HG03442 (cell line): Measurements from ENCODE around the gene SLX4IP.

ENCODE experiments used
- ATAC-seq: cut with Tn5 transposase; IDR thresholded peaks from one replicate; pipeline ENCODE4 v1.9.1; 2021; ENCODE audit warnings: mild to moderate bottlenecking, moderate library complexity; ENCODE audit not compliant: unreplicated experiment

SLX4IP gene

GRCh38 chr20:10625641-10626040 lies 190.5 kb downstream of the SLX4IP start:
- no peak for ATAC-seq

- ATAC-seq, result no peak
Observed at GRCh38 chr20:10626896-10627295, 191.8 kb downstream of the SLX4IP start.

GRCh38 chr20:10629946-10630650 lies 195.0 kb downstream of the SLX4IP start:
- no peak for ATAC-seq

- no peak for ATAC-seq
Observed at GRCh38 chr20:10631126-10631525, 196.0 kb downstream of the SLX4IP start.

GRCh38 chr20:10632721-10633509 lies 197.8 kb downstream of the SLX4IP start:
- no peak for ATAC-seq

GRCh38 chr20:10633718-10634117 lies 198.6 kb downstream of the SLX4IP start:
- no peak for ATAC-seq

- no peak for ATAC-seq
Observed at GRCh38 chr20:10634211-10634610, 199.1 kb downstream of the SLX4IP start.

GRCh38 chr20:10634683-10635411 lies 199.7 kb downstream of the SLX4IP start:
- ATAC-seq, result no peak

- no peak for ATAC-seq
Observed at GRCh38 chr20:10635476-10636208, 200.5 kb downstream of the SLX4IP start.

GRCh38 chr20:10636326-10636818 lies 201.3 kb downstream of the SLX4IP start:
- ATAC-seq, result no peak

- no peak for ATAC-seq
Observed at GRCh38 chr20:10637031-10637559, 202.0 kb downstream of the SLX4IP start.

GRCh38 chr20:10637563-10637962 lies 202.5 kb downstream of the SLX4IP start:
- no peak for ATAC-seq

GRCh38 chr20:10639077-10639736 lies 204.1 kb downstream of the SLX4IP start:
- ATAC-seq, result no peak

- no peak for ATAC-seq
Observed at GRCh38 chr20:10639737-10640556, 204.8 kb downstream of the SLX4IP start.

GRCh38 chr20:10640897-10641296 lies 205.8 kb downstream of the SLX4IP start:
- ATAC-seq, result no peak

- ATAC-seq, result no peak
Observed at GRCh38 chr20:10641467-10641866, 206.4 kb downstream of the SLX4IP start.

- no peak for ATAC-seq
Observed at GRCh38 chr20:10641893-10642292, 206.8 kb downstream of the SLX4IP start.

GRCh38 chr20:10642856-10643559 lies 207.9 kb downstream of the SLX4IP start:
- ATAC-seq, result no peak

GRCh38 chr20:10643560-10643873 lies 208.4 kb downstream of the SLX4IP start:
- ATAC-seq, result no peak
